Neural progenitor cell (in vitro differentiated cells): ENCODE measurements around the gene ASPDH. TPM values are rescaled to one million over a fixed set of nuclear protein-coding genes. Genes with fewer than 3 reads are reported as not detected.

Source experiments
- DNase-seq: peaks from one replicate; pipeline ENCODE4 v3.0.0-alpha.2; 2016; ENCODE audit warnings: low spot score
- H2AFZ ChIP-seq: fragments of 200-600 bp; sonication (generic); replicated peaks from 2 replicates; pipeline ENCODE4 v1.6.1; 2016; ENCODE audit warnings: antibody characterized with exemption
- H3F3A ChIP-seq: fragments of 200-600 bp; sonication (generic); 2 replicates; pipeline ENCODE4 v1.6.1; 2016; ENCODE audit warnings: antibody characterized with exemption, low read depth
- H3K27ac ChIP-seq: fragments of 200-600 bp; sonication (generic); 2 replicates; pipeline ENCODE4 v1.5.1; 2016; ENCODE audit warnings: mild to moderate bottlenecking
- H3K27me3 ChIP-seq: fragments of 200-600 bp; sonication (generic); 2 replicates; pipeline ENCODE4 v1.6.1; 2016; ENCODE audit warnings: mild to moderate bottlenecking, moderate library complexity
- H3K36me3 ChIP-seq: fragments of 200-600 bp; sonication (generic); 2 replicates; pipeline ENCODE4 v1.5.1; 2016
- H3K4me1 ChIP-seq: fragments of 200-600 bp; sonication (generic); 2 replicates; pipeline ENCODE4 v1.6.1; 2016; ENCODE audit warnings: mixed run types
- H3K4me2 ChIP-seq: fragments of 200-600 bp; sonication (generic); 2 replicates; pipeline ENCODE4 v1.6.1; 2016
- H3K4me3 ChIP-seq: fragments of 200-600 bp; sonication (generic); 2 replicates; pipeline ENCODE4 v1.5.1; 2016
- H3K79me2 ChIP-seq: fragments of 200-600 bp; sonication (generic); 2 replicates; pipeline ENCODE4 v1.6.1; 2016; ENCODE audit warnings: low read depth
- H3K9ac ChIP-seq: fragments of 200-600 bp; sonication (generic); 2 replicates; pipeline ENCODE4 v1.6.1; 2016
- H3K9me3 ChIP-seq: fragments of 200-600 bp; sonication (generic); 2 replicates; pipeline ENCODE4 v1.5.1; 2016; ENCODE audit warnings: low read depth
- H4K20me1 ChIP-seq: fragments of 200-600 bp; sonication (generic); 2 replicates; pipeline ENCODE4 v1.6.1; 2016; ENCODE audit warnings: low read depth
- H3K27ac Mint-ChIP-seq: 3 replicates; pipeline ENCODE4 v1.8.0; 2021; ENCODE audit warnings: mixed read lengths
- H3K27me3 Mint-ChIP-seq: 2 replicates; pipeline ENCODE4 v1.8.0; 2022; ENCODE audit warnings: low read depth, mild to moderate bottlenecking, inconsistent platforms, moderate library complexity, mixed read lengths; ENCODE audit not compliant: insufficient read depth
- H3K36me3 Mint-ChIP-seq: 3 replicates; pipeline ENCODE4 v1.8.0; 2021; ENCODE audit warnings: mixed read lengths
- H3K4me1 Mint-ChIP-seq: 3 replicates; pipeline ENCODE4 v1.8.0; 2021; ENCODE audit warnings: mixed read lengths
- H3K4me3 Mint-ChIP-seq: 3 replicates; pipeline ENCODE4 v1.8.0; 2021; ENCODE audit warnings: mild to moderate bottlenecking, moderate library complexity, mixed read lengths
- H3K9me3 Mint-ChIP-seq: 3 replicates; pipeline ENCODE4 v1.8.0; 2020; ENCODE audit warnings: mixed read lengths
- EZH2 ChIP-seq: fragments of 200-600 bp; sonication (generic); IDR thresholded peaks from 2 replicates; pipeline ENCODE4 v1.6.1; 2017; ENCODE audit warnings: antibody characterized with exemption, mild to moderate bottlenecking, moderate library complexity
- EZH2phosphoT487 ChIP-seq: fragments of 200-600 bp; sonication (generic); IDR thresholded peaks from 2 replicates; pipeline ENCODE4 v1.6.1; 2017; ENCODE audit warnings: antibody characterized with exemption
- total RNA-seq: library from RNA; depleted of rRNA; stranded (reverse); fragments of >200 nt; gene quantifications from 2 replicates; pipeline ENCODE4 v1.2.3, GENCODE V29; 2015; ENCODE audit warnings: low replicate concordance
- TF ChIP-seq, protein P1 (sequence below): fragments of 200-600 bp; sonication (generic); IDR thresholded peaks from 2 replicates; pipeline ENCODE4 v1.5.1; 2017; ENCODE audit warnings: antibody characterized with exemption, mild to moderate bottlenecking

ASPDH gene
- total RNA-seq, 1 donor from 2014 or later, result not detected

DNA sequence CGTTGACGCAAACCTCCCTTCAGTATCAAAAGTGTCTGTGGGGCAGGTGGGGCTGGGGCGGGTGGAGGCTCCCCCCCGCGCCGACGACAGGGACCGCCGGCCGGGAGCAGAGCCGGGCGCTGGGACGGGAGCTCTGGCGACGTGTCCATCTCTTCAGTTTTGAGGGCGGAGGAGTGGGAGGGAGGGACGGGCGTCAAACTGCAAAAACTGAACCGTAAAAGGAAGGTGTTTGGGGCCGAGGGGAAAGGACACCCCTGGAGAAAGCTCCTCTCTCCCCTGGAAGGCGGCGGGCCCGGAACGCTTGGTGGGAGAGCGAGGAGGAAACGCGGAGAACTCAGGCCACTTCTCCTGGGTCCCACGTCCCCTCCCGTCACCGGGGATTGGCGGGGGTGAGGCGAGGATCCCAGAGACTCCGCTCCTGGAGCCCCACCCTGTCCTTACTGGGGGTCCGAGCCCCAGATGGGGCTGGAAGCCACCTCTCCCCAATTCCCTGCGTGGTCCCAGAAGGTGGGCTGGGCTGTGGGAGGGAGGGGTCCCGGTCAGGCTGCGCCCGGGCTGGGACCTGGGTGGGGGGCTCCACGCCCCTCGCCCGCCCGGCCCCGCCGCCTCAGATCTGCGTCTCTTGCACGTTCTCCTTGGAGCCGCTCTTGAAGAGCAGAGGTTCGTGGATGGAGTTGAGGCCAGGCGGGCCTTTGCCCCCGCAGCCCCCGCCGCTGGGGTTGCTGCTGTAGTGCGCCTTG is 3.4 kb upstream of the ASPDH start:
- Histone ChIP-seq H3K27ac (no peak overlapping the region), H3F3A (no peaks in the 10 kb centered on the region), H3K4me2 (no peak overlapping the region), H4K20me1 (no peaks in the 10 kb centered on the region), H3K79me2 (no peaks in the 10 kb centered on the region), H3K27me3 (no peaks in the 10 kb centered on the region), H3K4me3 (no peak overlapping the region), H3K36me3 (no peaks in the 10 kb centered on the region), H3K9ac (no peak overlapping the region), H3K9me3 (no peaks in the 10 kb centered on the region), H3K4me1 (peaks cover 9% of the 10 kb centered on the region), H2AFZ (no peak overlapping the region)
- Mint-ChIP-seq H3K36me3 (peaks cover 10% of the 10 kb centered on the region), H3K27me3 (peaks cover 8% of the 10 kb centered on the region), H3K4me1 (peaks cover 18% of the 10 kb centered on the region), H3K27ac (no peak overlapping the region), H3K4me3 (no peak overlapping the region), H3K9me3 (no peaks in the 10 kb centered on the region)
- no peak for DNase-seq
- no peak for TF ChIP-seq EZH2phosphoT487
- no peak for TF ChIP-seq EZH2
- TF ChIP-seq, protein P1, sequence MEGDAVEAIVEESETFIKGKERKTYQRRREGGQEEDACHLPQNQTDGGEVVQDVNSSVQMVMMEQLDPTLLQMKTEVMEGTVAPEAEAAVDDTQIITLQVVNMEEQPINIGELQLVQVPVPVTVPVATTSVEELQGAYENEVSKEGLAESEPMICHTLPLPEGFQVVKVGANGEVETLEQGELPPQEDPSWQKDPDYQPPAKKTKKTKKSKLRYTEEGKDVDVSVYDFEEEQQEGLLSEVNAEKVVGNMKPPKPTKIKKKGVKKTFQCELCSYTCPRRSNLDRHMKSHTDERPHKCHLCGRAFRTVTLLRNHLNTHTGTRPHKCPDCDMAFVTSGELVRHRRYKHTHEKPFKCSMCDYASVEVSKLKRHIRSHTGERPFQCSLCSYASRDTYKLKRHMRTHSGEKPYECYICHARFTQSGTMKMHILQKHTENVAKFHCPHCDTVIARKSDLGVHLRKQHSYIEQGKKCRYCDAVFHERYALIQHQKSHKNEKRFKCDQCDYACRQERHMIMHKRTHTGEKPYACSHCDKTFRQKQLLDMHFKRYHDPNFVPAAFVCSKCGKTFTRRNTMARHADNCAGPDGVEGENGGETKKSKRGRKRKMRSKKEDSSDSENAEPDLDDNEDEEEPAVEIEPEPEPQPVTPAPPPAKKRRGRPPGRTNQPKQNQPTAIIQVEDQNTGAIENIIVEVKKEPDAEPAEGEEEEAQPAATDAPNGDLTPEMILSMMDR, result no peak

DNA sequence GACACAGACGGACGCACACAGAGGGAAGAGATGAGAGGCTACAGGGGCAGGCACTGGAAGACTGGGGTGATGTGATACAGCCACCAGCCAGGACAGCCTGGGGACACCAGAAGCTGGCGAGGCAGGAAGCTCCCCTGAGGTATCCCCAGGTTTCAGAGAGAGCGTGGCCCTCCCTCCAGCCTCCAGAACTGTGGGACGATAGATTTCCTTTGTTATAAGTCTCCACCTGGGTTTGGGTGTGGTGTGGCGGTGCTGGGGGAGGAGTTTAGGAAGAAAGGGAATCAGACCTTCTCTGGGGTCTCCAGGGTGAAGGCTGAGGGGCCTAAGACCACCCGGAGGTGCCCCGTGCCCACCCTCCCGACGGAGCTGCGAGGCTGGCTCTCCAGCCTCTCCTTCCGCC is 2.7 kb upstream of the ASPDH start:
- no peaks in the 10 kb centered on the region for H3K79me2 ChIP-seq
- H3K27me3 ChIP-seq, result no peaks in the 10 kb centered on the region
- H3K9me3 Mint-ChIP-seq, result no peaks in the 10 kb centered on the region
- H3K4me1 Mint-ChIP-seq, result peaks cover 22% of the 10 kb centered on the region
- peaks cover 9% of the 10 kb centered on the region for H3K36me3 Mint-ChIP-seq
- H3K27ac Mint-ChIP-seq, result no peak overlapping the region
- no peaks in the 10 kb centered on the region for H3K36me3 ChIP-seq
- no peak for DNase-seq
- no peak overlapping the region for H3K9ac ChIP-seq
- H3F3A ChIP-seq, result no peaks in the 10 kb centered on the region
- no peak overlapping the region for H3K4me3 ChIP-seq
- no peak overlapping the region for H2AFZ ChIP-seq
- H3K4me1 ChIP-seq, result peaks cover 9% of the 10 kb centered on the region
- H3K27me3 Mint-ChIP-seq, result peaks cover 12% of the 10 kb centered on the region
- H4K20me1 ChIP-seq, result no peaks in the 10 kb centered on the region
- no peak overlapping the region for H3K4me2 ChIP-seq
- H3K27ac ChIP-seq, result no peak overlapping the region
- no peaks in the 10 kb centered on the region for H3K9me3 ChIP-seq
- TF ChIP-seq, protein P1, result no peak
- TF ChIP-seq EZH2 (no peak), EZH2phosphoT487 (no peak)
- H3K4me3 Mint-ChIP-seq, result no peak overlapping the region

DNA sequence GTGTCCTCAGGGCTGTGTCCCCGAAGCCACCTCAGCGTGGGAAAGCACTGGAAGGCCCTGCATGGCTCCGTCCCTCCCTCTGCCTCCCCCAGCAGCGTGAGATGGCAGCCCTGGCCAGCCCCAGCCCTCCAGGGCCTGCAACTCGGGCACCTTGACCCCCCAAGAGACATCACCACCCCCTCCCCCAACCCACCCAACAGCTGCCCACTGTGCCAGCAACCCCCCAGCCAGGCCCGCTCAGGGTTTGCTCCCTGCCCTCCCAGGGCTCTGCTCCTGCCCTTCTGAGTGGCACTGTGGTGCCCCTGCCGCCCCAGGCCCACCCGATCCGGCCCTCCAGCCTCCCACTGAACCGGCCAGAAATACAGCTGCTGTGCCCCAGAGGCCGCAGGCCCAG is 1.5 kb upstream of the ASPDH start:
- Histone ChIP-seq H3K36me3 (no peaks in the 10 kb centered on the region), H3K79me2 (no peaks in the 10 kb centered on the region), H3K4me1 (peaks cover 10% of the 10 kb centered on the region), H3K9ac (no peak overlapping the region), H3K27me3 (no peaks in the 10 kb centered on the region), H3K4me3 (no peak overlapping the region), H3K4me2 (no peak overlapping the region), H2AFZ (no peak overlapping the region), H3F3A (no peaks in the 10 kb centered on the region), H4K20me1 (no peaks in the 10 kb centered on the region), H3K9me3 (no peaks in the 10 kb centered on the region), H3K27ac (no peak overlapping the region)
- no peak overlapping the region for H3K4me3 Mint-ChIP-seq
- no peak for DNase-seq
- no peaks in the 10 kb centered on the region for H3K9me3 Mint-ChIP-seq
- peaks cover 32% of the 10 kb centered on the region for H3K4me1 Mint-ChIP-seq
- no peak for TF ChIP-seq EZH2
- TF ChIP-seq EZH2phosphoT487, result no peak
- TF ChIP-seq, protein P1, result no peak
- H3K27me3 Mint-ChIP-seq, result peaks cover 21% of the 10 kb centered on the region
- H3K27ac Mint-ChIP-seq, result no peak overlapping the region
- peaks cover 9% of the 10 kb centered on the region for H3K36me3 Mint-ChIP-seq
